Subcutaneous abdominal adipose tissue (tissue), 5 donors: Measurements from ENCODE around the gene USP40.
A peak's percentile ranks its signal among the peaks of the same experiment; 100 is the strongest.

Experiments
- H3K27ac ChIP-seq: one replicate; pipeline ENCODE4 v1.7.0; 2013; ENCODE audit warnings: low read depth, mild to moderate bottlenecking, inconsistent platforms, low read length, moderate library complexity
- H3K27me3 ChIP-seq, 5 donors: one replicate each; pipeline ENCODE4 v1.7.0; 2013; ENCODE audit warnings: low read length in 5 of 5, inconsistent platforms in 1 of 5; ENCODE audit not compliant: control insufficient read depth in 5 of 5, insufficient read depth in 4 of 5
- H3K36me3 ChIP-seq, 5 donors: one replicate each; pipeline ENCODE4 v1.7.0; 2013; ENCODE audit warnings: low read length in 5 of 5; ENCODE audit not compliant: control insufficient read depth in 5 of 5, insufficient read depth in 5 of 5
- H3K4me1 ChIP-seq, 5 donors: one replicate each; pipeline ENCODE4 v1.7.0; 2013; ENCODE audit warnings: low read length in 5 of 5, mild to moderate bottlenecking in 3 of 5, moderate library complexity in 1 of 5; ENCODE audit not compliant: control insufficient read depth in 5 of 5, insufficient read depth in 5 of 5
- H3K4me3 ChIP-seq, 5 donors: one replicate each; pipeline ENCODE4 v1.7.0; 2013; ENCODE audit warnings: low read length in 5 of 5, low read depth in 1 of 5
- H3K9ac ChIP-seq, 5 donors: one replicate each; pipeline ENCODE4 v1.7.0; 2013; ENCODE audit warnings: low read length in 5 of 5, mild to moderate bottlenecking in 4 of 5, moderate library complexity in 3 of 5
- H3K9me3 ChIP-seq, 5 donors: one replicate each; pipeline ENCODE4 v1.7.0; 2013; ENCODE audit warnings: low read length in 5 of 5; ENCODE audit not compliant: control insufficient read depth in 5 of 5
- donor health status: healthy.
- donor health status: healthy.
- donor health status: healthy.
- donor health status: healthy.
- donor health status: healthy.

USP40 gene

DNA sequence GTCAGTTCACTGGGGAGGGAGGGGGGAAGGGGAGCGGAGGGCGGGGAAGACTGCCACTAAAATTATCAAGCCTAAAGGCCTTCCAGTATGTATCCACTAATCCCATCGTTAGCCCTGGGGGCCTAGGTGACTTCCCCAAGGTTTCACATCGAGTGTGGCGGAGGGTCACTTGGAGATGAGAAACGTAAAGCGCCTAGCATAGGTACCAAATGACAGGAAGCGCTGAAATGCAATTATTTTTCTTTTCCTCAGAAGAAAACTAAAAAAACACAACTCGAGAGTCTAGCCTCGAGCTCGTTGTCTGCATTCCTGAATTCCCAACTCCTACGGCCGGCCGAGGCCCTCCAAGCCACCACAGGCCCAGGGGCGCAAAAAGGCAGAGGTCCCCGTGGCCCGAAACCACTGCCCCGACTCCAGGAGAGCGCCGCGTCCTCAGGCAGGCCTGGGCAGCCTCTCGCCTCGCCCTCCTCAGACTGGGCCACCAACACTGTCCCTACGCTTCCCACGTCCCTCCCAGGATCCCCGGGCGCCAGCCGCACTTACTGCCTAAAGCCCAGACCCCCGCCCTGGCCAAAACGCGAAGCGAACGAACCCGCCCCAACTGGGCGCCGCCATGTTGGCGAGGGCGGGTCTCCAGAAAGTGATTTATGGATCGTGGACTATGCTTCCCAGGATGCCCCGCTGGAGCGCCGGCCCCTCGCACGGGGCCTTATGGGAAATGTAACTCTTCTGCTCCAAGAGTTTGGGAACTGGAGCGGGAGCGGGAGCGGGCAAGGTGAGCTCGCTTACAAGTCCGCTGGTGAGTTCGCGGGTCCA lies at the start of gene USP40:
TSS of gene USP40 (minus strand) at position 642 of the 816 bp plus-strand sequence. CDS start 1,228 bp downstream, outside the sequence.
- no peaks in the 10 kb centered on the region for H3K27me3 ChIP-seq
- H3K27ac ChIP-seq, result peak within 1 kb of the TSS; percentile 98
- H3K9me3 ChIP-seq, result no peaks in the 10 kb centered on the region
- H3K4me1 ChIP-seq, result peaks cover 0 to 22% (median 8%) of the 10 kb centered on the region in 5 donors
- peak within 1 kb of the TSS; percentile 97 to 100 (median 99) for H3K9ac ChIP-seq
- H3K36me3 ChIP-seq, result peaks cover 0 to 2% (median 0%) of the 10 kb centered on the region in 5 donors
- H3K4me3 ChIP-seq, result peak within 1 kb of the TSS; percentile 90 to 98 (median 94)

DNA sequence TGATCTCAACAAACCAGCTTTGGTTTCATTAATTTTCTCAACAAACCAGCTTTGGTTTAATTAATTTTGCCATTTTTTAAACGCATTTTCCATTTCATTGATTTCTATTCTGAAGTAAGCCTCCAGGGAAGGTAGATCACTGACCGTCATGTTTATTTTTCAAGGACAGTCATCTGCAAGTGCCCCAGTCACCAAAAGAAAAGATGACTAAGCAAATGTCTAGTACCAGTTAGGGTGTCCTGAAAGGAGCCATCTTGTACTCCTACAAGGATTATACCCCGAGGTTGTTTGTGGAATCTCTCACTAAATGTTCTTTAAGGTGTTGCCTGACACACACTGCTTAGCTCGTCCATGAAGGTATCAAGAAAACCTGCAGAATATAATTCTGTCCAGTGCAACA lies 44.7 kb upstream of the USP40 start:
- H3K27ac ChIP-seq, result no peak overlapping the region
- H3K36me3 ChIP-seq, result no peaks in the 10 kb centered on the region
- no peaks in the 10 kb centered on the region for H3K27me3 ChIP-seq
- H3K4me3 ChIP-seq, result no peak overlapping the region
- no peak overlapping the region for H3K9ac ChIP-seq
- H3K4me1 ChIP-seq, result no peaks in the 10 kb centered on the region
- H3K9me3 ChIP-seq, result peaks cover 0 to 10% (median 3%) of the 10 kb centered on the region in 5 donors

DNA sequence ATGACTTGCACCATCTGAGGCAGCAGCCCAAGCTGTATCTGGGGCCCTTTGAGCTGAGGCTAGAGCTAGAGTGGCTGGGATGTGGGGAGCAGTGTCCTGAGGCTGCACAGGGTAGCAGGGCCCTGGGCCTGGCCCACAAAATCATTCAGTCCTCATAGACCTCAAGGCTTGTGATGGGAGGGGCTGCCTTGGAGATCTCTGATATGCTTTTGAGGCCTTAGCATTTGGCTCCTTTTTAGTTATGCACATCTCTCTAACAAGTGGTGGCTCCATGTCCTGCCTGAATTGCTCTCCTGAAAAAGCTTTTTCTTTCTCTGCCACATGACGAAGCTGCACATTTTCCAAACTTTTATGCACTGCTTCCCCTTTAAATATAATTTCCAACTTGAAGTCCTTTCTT lies 39.1 kb upstream of the USP40 start:
- Histone ChIP-seq H3K9ac (no peak overlapping the region), H3K27me3 (peaks cover 0 to 3% (median 0%) of the 10 kb centered on the region in 5 donors), H3K27ac (no peak overlapping the region), H3K36me3 (no peaks in the 10 kb centered on the region), H3K4me1 (no peaks in the 10 kb centered on the region), H3K9me3 (peaks cover 0 to 5% (median 3%) of the 10 kb centered on the region in 5 donors), H3K4me3 (no peak overlapping the region)

- peaks cover 0 to 3% (median 0%) of the 10 kb centered on the region in 5 donors for H3K27me3 ChIP-seq
- H3K4me1 ChIP-seq, result no peaks in the 10 kb centered on the region
- no peak overlapping the region for H3K9ac ChIP-seq
- no peaks in the 10 kb centered on the region for H3K9me3 ChIP-seq
- H3K4me3 ChIP-seq, result no peak overlapping the region
- H3K27ac ChIP-seq, result no peak overlapping the region
- H3K36me3 ChIP-seq, result no peaks in the 10 kb centered on the region
Observed at GRCh38 chr2:233604826-233605225, 38.2 kb upstream of the USP40 start.

DNA sequence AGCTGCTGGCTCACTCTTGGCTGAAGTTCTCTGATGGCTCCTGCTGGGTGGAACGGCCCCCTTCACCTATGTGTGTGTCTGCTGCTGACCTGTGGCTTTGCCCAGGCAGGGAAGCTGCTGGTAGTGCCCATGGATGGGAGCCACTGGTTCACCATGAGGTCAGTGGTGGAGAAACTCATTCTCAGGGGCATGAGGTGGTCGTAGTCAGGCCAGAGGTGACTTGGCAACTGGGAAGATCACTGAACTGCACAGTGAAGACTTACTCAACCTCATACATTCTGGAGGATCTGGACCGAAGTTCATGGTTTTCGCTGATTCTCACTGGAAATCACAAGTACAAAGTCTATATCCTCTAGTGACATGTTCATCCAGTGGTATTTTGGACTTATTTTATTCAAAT lies 36.9 kb upstream of the USP40 start:
- no peak overlapping the region for H3K4me3 ChIP-seq
- no peaks in the 10 kb centered on the region for H3K9me3 ChIP-seq
- H3K4me1 ChIP-seq, result no peaks in the 10 kb centered on the region
- no peak overlapping the region for H3K27ac ChIP-seq
- no peak overlapping the region for H3K9ac ChIP-seq
- peaks cover 0 to 3% (median 0%) of the 10 kb centered on the region in 5 donors for H3K27me3 ChIP-seq
- H3K36me3 ChIP-seq, result no peaks in the 10 kb centered on the region

GRCh38 chr2:233602076-233602475 lies 35.5 kb upstream of the USP40 start:
- H3K27ac ChIP-seq, result no peak overlapping the region
- H3K4me1 ChIP-seq, result no peaks in the 10 kb centered on the region
- H3K9me3 ChIP-seq, result no peaks in the 10 kb centered on the region
- H3K4me3 ChIP-seq, result no peak overlapping the region
- peaks cover 0 to 3% (median 0%) of the 10 kb centered on the region in 5 donors for H3K27me3 ChIP-seq
- H3K36me3 ChIP-seq, result no peaks in the 10 kb centered on the region
- no peak overlapping the region for H3K9ac ChIP-seq

- Histone ChIP-seq H3K27me3 (peaks cover 0 to 3% (median 0%) of the 10 kb centered on the region in 5 donors), H3K4me3 (no peak overlapping the region), H3K9ac (no peak overlapping the region), H3K36me3 (no peaks in the 10 kb centered on the region), H3K27ac (no peak overlapping the region), H3K9me3 (no peaks in the 10 kb centered on the region), H3K4me1 (no peaks in the 10 kb centered on the region)
Observed at GRCh38 chr2:233600386-233600785, 33.8 kb upstream of the USP40 start.

- H3K4me3 ChIP-seq, result no peak overlapping the region
Observed at GRCh38 chr2:233598952-233599351, 32.4 kb upstream of the USP40 start.

GRCh38 chr2:233597522-233597921 lies 30.9 kb upstream of the USP40 start:
- Histone ChIP-seq H3K4me1 (no peaks in the 10 kb centered on the region), H3K9me3 (no peaks in the 10 kb centered on the region), H3K27ac (no peak overlapping the region), H3K36me3 (no peaks in the 10 kb centered on the region), H3K4me3 (no peak overlapping the region), H3K9ac (no peak overlapping the region), H3K27me3 (peaks cover 0 to 3% (median 0%) of the 10 kb centered on the region in 5 donors)

More at GRCh38 chr2:233598952-233599351, 32.4 kb upstream of the USP40 start:
- Histone ChIP-seq H3K9me3 (no peaks in the 10 kb centered on the region), H3K4me1 (no peaks in the 10 kb centered on the region), H3K36me3 (no peaks in the 10 kb centered on the region), H3K27ac (no peak overlapping the region), H3K9ac (no peak overlapping the region), H3K27me3 (peaks cover 0 to 3% (median 0%) of the 10 kb centered on the region in 5 donors)

DNA sequence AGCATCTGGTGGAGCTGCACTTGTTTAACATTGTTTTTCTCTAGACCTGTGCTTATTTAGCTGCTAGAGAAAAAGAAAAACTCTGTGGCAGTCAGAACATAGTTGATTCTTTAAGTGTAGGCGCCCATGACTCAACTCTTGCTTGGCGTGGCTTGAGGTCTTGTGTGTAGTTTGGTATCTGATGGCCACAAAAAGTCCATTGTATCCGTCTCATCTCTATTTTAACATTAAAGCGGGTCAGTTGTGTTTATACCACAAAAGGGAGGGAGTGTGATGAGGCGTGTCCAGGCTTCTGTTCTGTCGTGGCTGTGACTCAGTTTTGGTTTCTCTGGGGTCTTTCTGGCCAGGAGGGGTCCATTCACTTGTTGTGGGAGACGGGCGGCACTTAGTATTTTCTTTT lies 26.6 kb upstream of the USP40 start:
- no peak overlapping the region for H3K27ac ChIP-seq
- H3K36me3 ChIP-seq, result no peaks in the 10 kb centered on the region
- H3K9ac ChIP-seq, result no peak overlapping the region
- H3K4me3 ChIP-seq, result no peak overlapping the region
- H3K9me3 ChIP-seq, result no peaks in the 10 kb centered on the region
- no peaks in the 10 kb centered on the region for H3K27me3 ChIP-seq
- H3K4me1 ChIP-seq, result no peaks in the 10 kb centered on the region
